PC-9 (cell line): Measurements from ENCODE around the gene GTPBP6. TPM values are rescaled to one million over a fixed set of nuclear protein-coding genes. Genes with fewer than 3 reads are reported as not detected.

Experiments
- BruUV-seq: library from RNA; stranded (reverse); fragments of 400-500 nt; replicated peaks from 2 replicates; lab custom pipeline; 2021; lab: Mats Ljungman, UMichigan
- CTCF ChIA-PET: fragments of 300-600 bp; sonication (Branson Sonifier 250); formaldehyde crosslinking; loops from one replicate; lab custom pipeline; 2022; ENCODE audit warnings: antibody characterized with exemption; lab: Charles Lee
- POLR2A ChIA-PET: fragments of 300-600 bp; sonication (Branson Sonifier 250); formaldehyde crosslinking; loops from one replicate; lab custom pipeline; 2022; ENCODE audit warnings: antibody characterized with exemption; ENCODE audit not compliant: unreplicated experiment; lab: Charles Lee
- DNase-seq, 2 experiments: peaks; one replicate each; pipeline versions ENCODE4 v3.0.0 to v3.0.0-alpha.2; 2015 to 2022; ENCODE audit warnings: mixed read lengths in 1 of 2
- H2AFZ ChIP-seq: fragments of 200-600 bp; sonication (generic); 2 replicates; pipeline ENCODE4 v1.8.1; 2017; ENCODE audit warnings: antibody characterized with exemption
- H3F3A ChIP-seq: fragments of 200-600 bp; sonication (generic); 2 replicates; pipeline ENCODE4 v1.8.1; 2017; ENCODE audit warnings: antibody characterized with exemption, mild to moderate bottlenecking, low read depth; ENCODE audit not compliant: insufficient read depth
- H3K27ac ChIP-seq: fragments of 200-600 bp; sonication (generic); 2 replicates; pipeline ENCODE4 v1.6.1; 2016; ENCODE audit warnings: mixed run types
- H3K27me3 ChIP-seq: fragments of 200-600 bp; sonication (generic); 2 replicates; pipeline ENCODE4 v1.6.1; 2016; ENCODE audit warnings: low read depth, mixed run types; ENCODE audit not compliant: insufficient read depth
- H3K36me3 ChIP-seq: fragments of 200-600 bp; sonication (generic); 2 replicates; pipeline ENCODE4 v1.6.1; 2016; ENCODE audit warnings: low read depth, mixed run types
- H3K4me1 ChIP-seq: fragments of 200-600 bp; sonication (generic); replicated peaks from 2 replicates; pipeline ENCODE4 v1.6.1; 2016; ENCODE audit warnings: mixed run types; ENCODE audit not compliant: insufficient read depth
- H3K4me2 ChIP-seq: fragments of 200-600 bp; sonication (generic); 2 replicates; pipeline ENCODE4 v1.6.1; 2017; ENCODE audit warnings: mixed run types
- H3K4me3 ChIP-seq: fragments of 200-600 bp; sonication (generic); 2 replicates; pipeline ENCODE4 v1.6.1; 2016; ENCODE audit warnings: mixed run types
- H3K79me2 ChIP-seq: fragments of 200-600 bp; sonication (generic); 2 replicates; pipeline ENCODE4 v1.6.1; 2017; ENCODE audit warnings: low read depth, mixed run types
- H3K9me2 ChIP-seq: fragments of 200-600 bp; sonication (generic); 2 replicates; pipeline ENCODE4 v1.8.1; 2017; ENCODE audit warnings: mild to moderate bottlenecking; ENCODE audit not compliant: insufficient read depth
- H3K9me3 ChIP-seq: fragments of 200-600 bp; sonication (generic); 2 replicates; pipeline ENCODE4 v1.8.1; 2016; ENCODE audit warnings: low read depth; ENCODE audit not compliant: insufficient read depth
- H4K20me1 ChIP-seq: fragments of 200-600 bp; sonication (generic); 2 replicates; pipeline ENCODE4 v1.8.1; 2017; ENCODE audit not compliant: insufficient read depth
- CTCF ChIP-seq: fragments of 200-600 bp; sonication (generic); conservative IDR thresholded peaks from 2 replicates; pipeline ENCODE4 v1.6.1; 2017; ENCODE audit warnings: mixed run types, antibody characterized with exemption, mild to moderate bottlenecking, moderate library complexity
- EZH2 ChIP-seq: fragments of 200-600 bp; sonication (generic); IDR thresholded peaks from 2 replicates; pipeline ENCODE4 v1.8.0; 2017; ENCODE audit warnings: antibody characterized with exemption, low read depth
- intact Hi-C: fragments of 100-400 bp; cut with micrococcal nuclease; formaldehyde crosslinking; loops from one replicate; pipeline ENCODE4 v1.10.0; 2022; ENCODE audit not compliant: unreplicated experiment
- total RNA-seq: library from RNA; stranded (reverse); gene quantifications from 2 replicates; pipeline ENCODE4 v1.2.3, GENCODE V29; 2021

GTPBP6 gene
- total RNA-seq, 1 experiment from 2014 or later: 43.5 TPM

GRCh38 chrX:345020-345925, 26.7 kb upstream of the GTPBP6 start:
- DNase-seq: no peak
- no TSS peak for BruUV-seq

GRCh38 chrX:344371-344901, 25.8 kb upstream of the GTPBP6 start:
- ChIA-PET POLR2A (no interaction called here), CTCF (no interaction called here)
- no peak overlapping the region for H3K4me3 ChIP-seq
- H4K20me1 ChIP-seq: no peaks in the 10 kb centered on the region
- H3K4me2 ChIP-seq: no peak overlapping the region
- no peak overlapping the region for H3K27ac ChIP-seq
- no peak for DNase-seq
- H3K9me3 ChIP-seq: no peaks in the 10 kb centered on the region
- no TSS peak for BruUV-seq
- no peaks in the 10 kb centered on the region for H3K27me3 ChIP-seq
- no peaks in the 10 kb centered on the region for H3K9me2 ChIP-seq
- no peaks in the 10 kb centered on the region for H3K79me2 ChIP-seq
- no peaks in the 10 kb centered on the region for H3K4me1 ChIP-seq
- H3F3A ChIP-seq: no peaks in the 10 kb centered on the region
- no peaks in the 10 kb centered on the region for H3K36me3 ChIP-seq
- TF ChIP-seq EZH2: no peak
- intact Hi-C loops: no loop called here
- no peak overlapping the region for H2AFZ ChIP-seq

More at GRCh38 chrX:345020-345925, 26.7 kb upstream of the GTPBP6 start:
- ChIA-PET POLR2A (no interaction called here), CTCF (no interaction called here)
- H3K36me3 ChIP-seq: no peaks in the 10 kb centered on the region
- no peak overlapping the region for H3K27ac ChIP-seq
- no peak overlapping the region for H3K4me3 ChIP-seq
- H3K4me1 ChIP-seq: no peaks in the 10 kb centered on the region
- H3F3A ChIP-seq: no peaks in the 10 kb centered on the region
- no peaks in the 10 kb centered on the region for H4K20me1 ChIP-seq
- no peaks in the 10 kb centered on the region for H3K9me3 ChIP-seq
- no peak overlapping the region for H3K4me2 ChIP-seq
- H3K9me2 ChIP-seq: no peaks in the 10 kb centered on the region
- intact Hi-C loops: no loop called here
- TF ChIP-seq CTCF: no peak
- TF ChIP-seq EZH2: no peak
- no peaks in the 10 kb centered on the region for H3K27me3 ChIP-seq
- H3K79me2 ChIP-seq: no peaks in the 10 kb centered on the region
- no peak overlapping the region for H2AFZ ChIP-seq

GRCh38 chrX:341541-342101, 23.0 kb upstream of the GTPBP6 start:
- H3K27ac ChIP-seq: no peak overlapping the region
- no peaks in the 10 kb centered on the region for H4K20me1 ChIP-seq
- ChIA-PET CTCF (no interaction called here), POLR2A (no interaction called here)
- no peak overlapping the region for H3K4me3 ChIP-seq
- TF ChIP-seq EZH2 (no peak), CTCF (no peak)
- H3K27me3 ChIP-seq: no peaks in the 10 kb centered on the region
- H3F3A ChIP-seq: no peaks in the 10 kb centered on the region
- no peaks in the 10 kb centered on the region for H3K4me1 ChIP-seq
- H3K4me2 ChIP-seq: no peak overlapping the region
- no peaks in the 10 kb centered on the region for H3K36me3 ChIP-seq
- no peaks in the 10 kb centered on the region for H3K9me2 ChIP-seq
- DNase-seq: no peak
- H3K9me3 ChIP-seq: no peaks in the 10 kb centered on the region
- no peak overlapping the region for H2AFZ ChIP-seq
- BruUV-seq: no TSS peak
- intact Hi-C loops: no loop called here
- H3K79me2 ChIP-seq: no peaks in the 10 kb centered on the region
